Endothelial cell (in vitro differentiated cells): ENCODE results near the gene RHEX. TPM values are rescaled to one million over a fixed set of nuclear protein-coding genes. Genes with fewer than 3 reads are reported as not detected.
"Not testable (repeated sequence)": the region's sequence is repeated elsewhere in the genome, so short reads cannot be mapped to it uniquely, and the experiment has no call there.

Experiments used
- DNase-seq: peaks from one replicate; pipeline ENCODE4 v3.0.0; 2021; ENCODE audit warnings: low spot score
- H3K27ac Mint-ChIP-seq: one replicate; pipeline ENCODE4 v1.8.0; 2021; ENCODE audit warnings: mixed read lengths, inconsistent platforms; ENCODE audit not compliant: unreplicated experiment
- H3K27me3 Mint-ChIP-seq: one replicate; pipeline ENCODE4 v1.8.0; 2021; ENCODE audit warnings: mild to moderate bottlenecking, moderate library complexity, mixed read lengths, inconsistent platforms; ENCODE audit not compliant: unreplicated experiment
- H3K36me3 Mint-ChIP-seq: one replicate; pipeline ENCODE4 v1.8.0; 2021; ENCODE audit warnings: mild to moderate bottlenecking, low read depth, mixed read lengths, inconsistent platforms; ENCODE audit not compliant: unreplicated experiment
- H3K4me1 Mint-ChIP-seq: one replicate; pipeline ENCODE4 v1.8.0; 2021; ENCODE audit warnings: mild to moderate bottlenecking, mixed read lengths, inconsistent platforms; ENCODE audit not compliant: unreplicated experiment
- H3K4me3 Mint-ChIP-seq: one replicate; pipeline ENCODE4 v1.8.0; 2021; ENCODE audit warnings: mild to moderate bottlenecking, mixed read lengths, inconsistent platforms; ENCODE audit not compliant: unreplicated experiment
- H3K9me3 Mint-ChIP-seq: one replicate; pipeline ENCODE4 v1.8.0; 2021; ENCODE audit warnings: mixed read lengths, inconsistent platforms; ENCODE audit not compliant: unreplicated experiment
- total RNA-seq: library from RNA; stranded (reverse); fragmentation: NEBNext Ultra II Directional; extraction: Animal tissue kit (Norgen Biotek cat#: 25700); gene quantifications from one replicate; pipeline ENCODE4 v1.2.1, GENCODE V29; 2021; ENCODE audit not compliant: unreplicated experiment
- TF ChIP-seq, protein P1 (sequence below): fragments of 200-600 bp; sonication (generic); IDR thresholded peaks from one replicate; pipeline ENCODE4 v1.5.0; 2021; ENCODE audit warnings: antibody characterized with exemption; ENCODE audit not compliant: unreplicated experiment

RHEX gene
- total RNA-seq, 1 donor from 2014 or later: not detected

DNA sequence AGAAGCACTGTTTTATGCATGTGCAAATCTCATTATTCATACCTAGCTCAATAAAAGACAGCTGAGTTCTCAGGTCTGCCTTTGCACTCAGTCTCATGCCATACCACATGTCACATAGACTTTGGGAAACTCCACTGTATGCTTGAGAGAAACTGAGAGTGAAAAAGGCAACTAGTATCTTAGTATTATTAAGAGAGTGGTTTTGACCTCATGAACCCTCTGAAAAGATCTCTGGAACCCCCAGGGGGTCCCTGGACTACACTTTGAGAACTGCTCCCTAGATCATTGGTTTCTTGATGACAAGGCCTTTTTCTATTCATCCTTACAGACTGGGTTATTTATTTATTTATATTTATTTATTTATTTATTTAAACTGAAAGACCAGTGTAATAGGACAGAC is 3.7 kb upstream of the RHEX start:
- H3K9me3 Mint-ChIP-seq: no peaks in the 10 kb centered on the region
- no peak overlapping the region for H3K4me3 Mint-ChIP-seq
- TF ChIP-seq, protein P1, sequence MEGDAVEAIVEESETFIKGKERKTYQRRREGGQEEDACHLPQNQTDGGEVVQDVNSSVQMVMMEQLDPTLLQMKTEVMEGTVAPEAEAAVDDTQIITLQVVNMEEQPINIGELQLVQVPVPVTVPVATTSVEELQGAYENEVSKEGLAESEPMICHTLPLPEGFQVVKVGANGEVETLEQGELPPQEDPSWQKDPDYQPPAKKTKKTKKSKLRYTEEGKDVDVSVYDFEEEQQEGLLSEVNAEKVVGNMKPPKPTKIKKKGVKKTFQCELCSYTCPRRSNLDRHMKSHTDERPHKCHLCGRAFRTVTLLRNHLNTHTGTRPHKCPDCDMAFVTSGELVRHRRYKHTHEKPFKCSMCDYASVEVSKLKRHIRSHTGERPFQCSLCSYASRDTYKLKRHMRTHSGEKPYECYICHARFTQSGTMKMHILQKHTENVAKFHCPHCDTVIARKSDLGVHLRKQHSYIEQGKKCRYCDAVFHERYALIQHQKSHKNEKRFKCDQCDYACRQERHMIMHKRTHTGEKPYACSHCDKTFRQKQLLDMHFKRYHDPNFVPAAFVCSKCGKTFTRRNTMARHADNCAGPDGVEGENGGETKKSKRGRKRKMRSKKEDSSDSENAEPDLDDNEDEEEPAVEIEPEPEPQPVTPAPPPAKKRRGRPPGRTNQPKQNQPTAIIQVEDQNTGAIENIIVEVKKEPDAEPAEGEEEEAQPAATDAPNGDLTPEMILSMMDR: no peak
- no peaks in the 10 kb centered on the region for H3K4me1 Mint-ChIP-seq
- peaks cover 4% of the 10 kb centered on the region for H3K36me3 Mint-ChIP-seq
- no peak overlapping the region for H3K27ac Mint-ChIP-seq
- no peak for DNase-seq
- H3K27me3 Mint-ChIP-seq: peaks cover 4% of the 10 kb centered on the region

DNA sequence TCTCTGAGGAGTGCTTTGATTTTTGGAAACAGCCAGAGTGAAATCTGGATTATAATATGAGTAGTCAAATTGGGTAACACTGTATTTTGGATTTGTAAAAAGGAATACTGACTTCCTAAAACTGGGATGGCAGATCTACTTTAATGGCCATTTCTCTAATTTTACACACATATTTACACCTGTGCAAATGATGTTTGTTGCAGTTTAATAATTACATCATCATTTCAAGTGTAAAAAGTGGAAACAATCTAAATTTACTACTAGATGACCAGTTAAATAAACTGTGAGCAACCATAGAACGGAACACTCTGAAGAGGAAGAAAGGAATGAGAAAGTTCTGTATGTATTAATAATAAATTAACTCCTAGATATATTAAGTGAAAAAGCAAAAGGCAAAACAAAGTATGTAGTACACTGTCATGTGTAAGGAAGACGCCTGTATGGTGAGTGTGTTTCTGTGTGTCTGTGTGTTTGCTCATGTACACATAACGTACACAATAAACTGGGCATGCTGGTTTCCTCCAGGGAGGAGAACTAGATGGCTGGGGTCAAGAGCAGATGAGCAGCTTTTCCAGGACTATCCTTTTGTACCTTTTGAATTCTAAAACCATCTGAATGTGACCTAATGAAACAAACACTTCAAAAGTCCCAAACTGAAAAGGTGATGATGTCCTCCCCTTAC is 2.9 kb upstream of the RHEX start:
- Mint-ChIP-seq H3K27ac (no peak overlapping the region), H3K9me3 (no peaks in the 10 kb centered on the region), H3K36me3 (peaks cover 4% of the 10 kb centered on the region), H3K4me3 (no peak overlapping the region), H3K4me1 (no peaks in the 10 kb centered on the region), H3K27me3 (peaks cover 4% of the 10 kb centered on the region)
- TF ChIP-seq, protein P1: no peak
- no peak for DNase-seq

DNA sequence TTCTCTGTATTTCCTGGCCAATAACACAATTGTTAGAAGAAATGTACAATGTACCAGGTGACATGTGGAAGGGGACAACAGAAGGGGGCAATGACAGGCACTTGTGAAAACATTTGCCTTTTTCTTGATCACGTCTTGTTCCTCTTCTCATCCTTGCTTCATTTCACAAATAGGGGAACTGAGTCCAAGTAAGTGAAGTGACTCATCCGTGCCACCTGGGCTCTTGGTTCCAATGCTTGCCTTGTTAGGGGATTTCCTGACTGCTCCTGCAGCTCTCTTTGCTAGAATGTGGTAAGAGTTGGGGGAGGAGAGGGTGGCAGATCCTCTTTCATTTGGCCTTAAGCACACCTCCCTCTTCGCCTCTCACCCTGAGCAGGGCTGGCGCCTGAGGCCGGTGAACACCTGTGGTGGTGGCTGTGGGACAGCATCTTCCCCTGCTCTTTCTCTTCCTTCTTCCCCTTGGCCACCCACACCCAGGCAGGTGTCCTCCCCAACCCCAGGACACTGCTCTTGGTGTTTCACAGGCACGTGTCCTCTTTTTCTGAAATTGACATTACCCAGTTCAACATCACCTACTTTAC is 2.2 kb upstream of the RHEX start:
- TF ChIP-seq, protein P1: no peak
- H3K27me3 Mint-ChIP-seq: peaks cover 4% of the 10 kb centered on the region
- H3K36me3 Mint-ChIP-seq: peaks cover 4% of the 10 kb centered on the region
- H3K27ac Mint-ChIP-seq: no peak overlapping the region
- no peaks in the 10 kb centered on the region for H3K9me3 Mint-ChIP-seq
- no peak overlapping the region for H3K4me3 Mint-ChIP-seq
- no peak for DNase-seq
- H3K4me1 Mint-ChIP-seq: no peaks in the 10 kb centered on the region

DNA sequence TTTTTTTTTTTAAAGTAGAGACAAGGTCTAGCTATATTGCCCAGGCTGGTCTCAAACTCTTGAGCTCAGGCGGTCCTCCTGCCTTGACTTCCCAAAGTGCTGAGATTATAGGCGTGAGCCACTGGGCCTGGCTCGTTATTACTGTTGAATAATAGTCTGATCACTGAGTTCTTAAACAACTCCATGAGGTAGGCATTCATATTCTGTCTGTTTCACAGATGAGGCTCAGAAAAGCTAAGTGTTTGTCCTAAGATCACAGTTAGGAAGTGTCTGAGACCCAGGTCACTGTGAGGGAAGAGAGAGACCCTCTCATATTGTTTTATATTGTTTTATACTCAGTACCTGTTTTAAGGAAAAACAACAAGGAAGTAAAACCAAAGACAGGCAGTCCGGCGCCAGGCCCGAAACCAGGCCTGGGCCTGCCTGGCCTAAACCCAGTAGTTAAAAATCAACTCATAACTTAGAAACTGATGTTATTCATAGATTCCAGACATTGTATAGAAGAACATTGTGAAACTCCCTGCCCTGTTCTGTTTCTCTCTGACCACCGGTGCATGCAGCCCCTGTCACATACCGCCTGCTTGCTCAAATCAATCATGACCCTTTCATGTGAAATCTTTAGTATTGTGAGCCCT is 625 bp upstream of the RHEX start:
- H3K36me3 Mint-ChIP-seq, H3K27ac Mint-ChIP-seq, H3K4me3 Mint-ChIP-seq, H3K4me1 Mint-ChIP-seq, H3K9me3 Mint-ChIP-seq, H3K27me3 Mint-ChIP-seq, DNase-seq: not testable (repeated sequence)

DNA sequence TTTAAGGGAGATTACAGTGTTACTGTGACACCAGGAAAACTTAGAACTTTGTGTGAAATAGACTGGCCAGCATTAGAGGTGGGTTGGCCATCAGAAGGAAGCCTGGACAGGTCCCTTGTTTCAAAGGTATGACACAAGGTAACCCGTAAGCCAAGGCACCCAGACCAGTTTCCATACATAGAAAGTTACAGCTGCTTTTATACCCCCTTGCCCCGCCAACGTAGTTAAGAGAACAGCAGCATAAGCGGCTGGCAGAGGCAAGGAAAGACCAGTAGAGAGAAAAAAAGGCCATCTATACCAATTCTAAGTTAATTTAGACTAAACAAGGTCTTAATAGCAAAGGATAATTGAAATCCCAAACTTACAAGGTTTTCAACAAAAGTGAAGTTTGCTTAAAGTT is 643 bp downstream of the RHEX start:
- not testable (repeated sequence) for H3K4me1 Mint-ChIP-seq, DNase-seq, H3K27ac Mint-ChIP-seq, H3K36me3 Mint-ChIP-seq, H3K9me3 Mint-ChIP-seq, H3K27me3 Mint-ChIP-seq, H3K4me3 Mint-ChIP-seq

DNA sequence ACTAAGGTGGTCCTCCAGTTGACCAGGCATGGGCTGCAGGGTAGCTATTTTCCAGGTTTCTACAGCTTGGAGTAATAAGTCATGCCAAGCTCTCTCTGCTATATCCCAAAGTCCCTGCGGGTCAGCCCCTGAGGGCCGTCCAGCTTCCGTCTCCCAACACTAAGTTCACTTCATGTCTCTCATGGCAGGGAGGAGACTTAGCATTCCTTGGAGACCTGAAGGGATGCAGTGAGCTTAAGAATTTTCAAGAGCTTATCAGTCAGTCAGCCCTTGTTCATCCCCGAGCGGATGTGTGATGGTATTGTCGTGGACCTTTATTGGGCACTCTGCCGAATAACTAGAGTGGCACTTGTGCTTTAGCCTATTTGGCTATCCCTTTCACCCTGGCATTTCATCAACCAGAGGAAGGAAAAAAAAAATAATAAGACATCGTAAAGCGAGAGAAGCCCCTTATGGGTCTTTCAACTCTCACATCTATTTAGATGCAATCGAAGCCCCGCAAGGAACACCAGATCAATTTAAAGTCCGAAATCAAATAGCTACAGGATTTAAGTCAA is 2.2 kb downstream of the RHEX start:
- not testable (repeated sequence) for H3K27ac Mint-ChIP-seq, H3K4me1 Mint-ChIP-seq, H3K36me3 Mint-ChIP-seq, H3K27me3 Mint-ChIP-seq, H3K4me3 Mint-ChIP-seq, H3K9me3 Mint-ChIP-seq, DNase-seq

DNA sequence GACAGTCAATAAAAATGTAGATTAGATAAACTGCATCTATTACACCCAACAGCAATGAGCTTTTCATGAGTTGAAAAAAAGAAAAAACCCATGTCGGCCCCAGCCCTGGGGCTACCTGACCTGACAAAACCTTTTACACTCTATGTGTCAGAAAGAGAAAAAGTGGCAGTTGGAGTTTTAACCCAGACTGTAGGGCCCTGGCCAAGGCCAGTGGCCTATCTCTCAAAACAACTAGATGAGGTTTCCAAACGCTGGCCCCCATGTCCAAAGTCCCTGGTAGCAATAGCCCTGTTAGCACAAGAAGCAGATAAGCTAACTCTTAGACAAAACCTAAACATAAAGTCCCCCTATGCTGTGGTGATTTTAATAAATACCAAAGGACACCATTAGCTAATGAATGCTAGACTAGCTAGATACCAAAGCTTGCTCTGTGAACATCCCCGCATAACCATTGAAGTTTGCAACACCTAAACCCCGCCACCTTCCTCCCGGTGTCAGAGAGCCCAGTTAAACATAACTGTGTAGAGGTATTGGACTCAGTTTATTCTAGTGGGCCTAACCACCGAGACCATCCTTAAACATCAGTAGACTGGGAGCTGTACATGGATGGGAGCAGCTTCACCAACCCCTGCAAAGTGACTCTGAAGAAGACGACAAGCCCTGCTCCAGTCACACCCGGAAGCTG is 2.8 kb downstream of the RHEX start:
- not testable (repeated sequence) for H3K4me1 Mint-ChIP-seq, DNase-seq, H3K9me3 Mint-ChIP-seq, H3K4me3 Mint-ChIP-seq, H3K27ac Mint-ChIP-seq, H3K27me3 Mint-ChIP-seq, H3K36me3 Mint-ChIP-seq

DNA sequence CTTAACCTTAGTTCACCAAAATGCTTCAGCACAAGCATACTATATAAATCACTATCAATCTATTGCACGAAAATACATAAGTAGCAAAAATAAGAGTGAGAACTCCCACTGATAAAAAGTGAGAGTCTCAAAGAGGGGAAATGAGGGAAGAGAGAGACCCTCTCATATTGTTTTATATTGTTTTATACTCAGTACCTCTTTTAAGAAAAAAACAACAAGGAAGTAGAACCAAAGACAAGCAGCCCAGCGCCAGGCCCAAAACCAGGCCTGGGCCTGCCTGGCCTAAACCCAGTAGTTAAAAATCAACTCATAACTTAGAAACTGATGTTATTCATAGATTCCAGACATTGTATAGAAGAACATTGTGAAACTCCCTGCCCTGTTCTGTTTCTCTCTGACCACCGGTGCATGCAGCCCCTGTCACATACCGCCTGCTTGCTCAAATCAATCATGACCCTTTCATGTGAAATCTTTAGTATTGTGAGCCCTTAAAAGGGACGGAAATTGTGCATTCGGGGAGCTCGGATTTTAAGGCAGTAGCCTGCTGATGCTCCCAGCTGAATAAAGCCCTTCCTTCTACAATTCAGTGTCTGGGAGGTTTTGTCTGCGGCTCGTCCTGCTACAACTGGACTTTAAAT is 5.4 kb downstream of the RHEX start:
- H3K4me3 Mint-ChIP-seq, H3K27me3 Mint-ChIP-seq, DNase-seq, H3K4me1 Mint-ChIP-seq, H3K36me3 Mint-ChIP-seq, H3K9me3 Mint-ChIP-seq, H3K27ac Mint-ChIP-seq: not testable (repeated sequence)
